ENCODE data around the gene TIMM29. TPM values are rescaled to one million over a fixed set of nuclear protein-coding genes. Genes with fewer than 3 reads are reported as not detected.
"Not testable (repeated sequence)": the region's sequence is repeated elsewhere in the genome, so short reads cannot be mapped to it uniquely, and the experiment has no call there.

TIMM29 gene
- total and polyA plus RNA-seq, 2 experiments from 2014 or later: 20.3 to 57.5 TPM

- in situ Hi-C loops (cut with MboI): no loop called here
- H3K9ac ChIP-seq: peak overlapping the region; percentile 93
- H3K9me2 ChIP-seq (ENCODE audit: insufficient read depth): no peaks in the 10 kb centered on the region
- no peaks in the 10 kb centered on the region for H4K20me1 ChIP-seq (ENCODE audit: insufficient read depth)
- no peaks in the 10 kb centered on the region for H3K9me3 ChIP-seq (ENCODE audit: low read depth)
- peaks cover 7% of the 10 kb centered on the region; the same call in 1 of the 2 replicates for H3K36me3 ChIP-seq (ENCODE audit: low read depth)
- H3K4me3 ChIP-seq: peak overlapping the region; percentile 88
- TF ChIP-seq EZH2phosphoT487 (IDR thresholded peaks at IDR 0.05; ENCODE audit: insufficient read depth, low read depth): no peak
- no peak for TF ChIP-seq EZH2 (IDR thresholded peaks at IDR 0.05; ENCODE audit: insufficient read depth, poor library complexity, severe bottlenecking)
- H3K4me1 ChIP-seq (ENCODE audit: insufficient read depth): peaks cover 5% of the 10 kb centered on the region; the same call in 1 of the 2 replicates
- H3K27me3 ChIP-seq (replicated peaks; ENCODE audit: insufficient read depth): no peaks in the 10 kb centered on the region
- peak overlapping the region; percentile 50 for H3K27ac ChIP-seq
- 4 to 9% methylated on average over 20 to 46 of the region's 47 CpGs for WGBS, 2 experiments (ENCODE audit: low coverage in 1 of 2, low lambda C conversion rate in 2 of 2, missing lambda C conversion rate in 2 of 2)
- peaks cover 67% of the 10 kb centered on the region for H3K79me2 ChIP-seq (ENCODE audit: insufficient read depth)
- peak overlapping the region; percentile 85 for H2AFZ ChIP-seq
- peak; percentile 65 for DNase-seq
- H3K4me2 ChIP-seq (ENCODE audit: unreplicated experiment): peak overlapping the region; percentile 89
- no peaks in the 10 kb centered on the region for H3F3A ChIP-seq (ENCODE audit: insufficient read depth)
Observed at GRCh38 chr19:10927730-10928562, 665 bp upstream of the TIMM29 start.

- DNase-seq: peak; percentile 25
- Histone ChIP-seq H3K9me2 (ENCODE audit: insufficient read depth) (no peaks in the 10 kb centered on the region), H3K36me3 (ENCODE audit: low read depth) (peaks cover 7% of the 10 kb centered on the region; the same call in 1 of the 2 replicates), H3K27me3 (replicated peaks; ENCODE audit: insufficient read depth) (no peaks in the 10 kb centered on the region), H2AFZ (peak overlapping the region; percentile 85; the same call in 1 of the 2 replicates), H3K9ac (peak overlapping the region; percentile 93), H3K79me2 (ENCODE audit: insufficient read depth) (peaks cover 71% of the 10 kb centered on the region), H4K20me1 (ENCODE audit: insufficient read depth) (no peaks in the 10 kb centered on the region), H3K27ac (peak overlapping the region; percentile 50), H3F3A (ENCODE audit: insufficient read depth) (no peaks in the 10 kb centered on the region), H3K9me3 (ENCODE audit: low read depth) (no peaks in the 10 kb centered on the region), H3K4me3 (peak overlapping the region; percentile 88), H3K4me1 (ENCODE audit: insufficient read depth) (peaks cover 5% of the 10 kb centered on the region; the same call in 1 of the 2 replicates), H3K4me2 (ENCODE audit: unreplicated experiment) (peak overlapping the region; percentile 82)
- WGBS, 2 experiments (ENCODE audit: low coverage in 1 of 2, low lambda C conversion rate in 2 of 2, missing lambda C conversion rate in 2 of 2): 5 to 6% methylated on average over 27 of the region's 27 CpGs
- in situ Hi-C loops (cut with MboI): no loop called here
- TF ChIP-seq EZH2 (IDR thresholded peaks at IDR 0.05; ENCODE audit: insufficient read depth, poor library complexity, severe bottlenecking): no peak
- no peak for TF ChIP-seq EZH2phosphoT487 (IDR thresholded peaks at IDR 0.05; ENCODE audit: insufficient read depth, low read depth)
Observed at GRCh38 chr19:10929402-10929794, 787 bp downstream of the TIMM29 start.

GRCh38 chr19:10935371-10936059, 6.9 kb downstream of the TIMM29 start:
- Histone ChIP-seq H3K4me1 (ENCODE audit: insufficient read depth) (no peaks in the 10 kb centered on the region), H3K9ac (no peak overlapping the region), H4K20me1 (ENCODE audit: insufficient read depth) (no peaks in the 10 kb centered on the region), H3K9me2 (ENCODE audit: insufficient read depth) (no peaks in the 10 kb centered on the region), H3K9me3 (ENCODE audit: low read depth) (no peaks in the 10 kb centered on the region), H3K27me3 (replicated peaks; ENCODE audit: insufficient read depth) (no peaks in the 10 kb centered on the region), H3K79me2 (ENCODE audit: insufficient read depth) (peaks cover 34% of the 10 kb centered on the region), H3K4me2 (ENCODE audit: unreplicated experiment) (no peak overlapping the region), H3K4me3 (no peak overlapping the region), H3K36me3 (ENCODE audit: low read depth) (peaks cover 7% of the 10 kb centered on the region; the same call in 1 of the 2 replicates), H3K27ac (no peak overlapping the region), H2AFZ (no peak overlapping the region), H3F3A (ENCODE audit: insufficient read depth) (no peaks in the 10 kb centered on the region)
- in situ Hi-C loops (cut with MboI): no loop called here
- 82 to 88% methylated on average over 9 of the region's 9 CpGs for WGBS, 2 experiments (ENCODE audit: low coverage in 1 of 2, low lambda C conversion rate in 2 of 2, missing lambda C conversion rate in 2 of 2)
- no peak for TF ChIP-seq EZH2phosphoT487 (IDR thresholded peaks at IDR 0.05; ENCODE audit: insufficient read depth, low read depth)
- no peak for DNase-seq

GRCh38 chr19:10936661-10937084, 8.1 kb downstream of the TIMM29 start:
- H3K4me3 ChIP-seq: peak overlapping the region; percentile 45; the same call in 1 of the 2 replicates
- 2 to 5% methylated on average over 11 of the region's 11 CpGs for WGBS, 2 experiments (ENCODE audit: low coverage in 1 of 2, low lambda C conversion rate in 2 of 2, missing lambda C conversion rate in 2 of 2)
- in situ Hi-C loops (cut with MboI): no loop called here

GRCh38 chr19:10941649-10942048, 13.0 kb downstream of the TIMM29 start:
- H3K27me3 ChIP-seq (replicated peaks; ENCODE audit: insufficient read depth); H3K27ac ChIP-seq; DNase-seq; H2AFZ ChIP-seq; H3K9ac ChIP-seq; H3F3A ChIP-seq (ENCODE audit: insufficient read depth); H3K4me2 ChIP-seq (ENCODE audit: unreplicated experiment); in situ Hi-C loops (cut with MboI); H3K9me3 ChIP-seq (ENCODE audit: low read depth); H3K4me1 ChIP-seq (ENCODE audit: insufficient read depth); H3K79me2 ChIP-seq (ENCODE audit: insufficient read depth); H3K4me3 ChIP-seq; H3K36me3 ChIP-seq (ENCODE audit: low read depth); H3K9me2 ChIP-seq (ENCODE audit: insufficient read depth); H4K20me1 ChIP-seq (ENCODE audit: insufficient read depth): not testable (repeated sequence)
- 73 to 81% methylated on average over 14 of the region's 14 CpGs for WGBS, 2 experiments (ENCODE audit: low coverage in 1 of 2, low lambda C conversion rate in 2 of 2, missing lambda C conversion rate in 2 of 2)

More at GRCh38 chr19:10936661-10937084, 8.1 kb downstream of the TIMM29 start:
- no peaks in the 10 kb centered on the region for H3K4me1 ChIP-seq (ENCODE audit: insufficient read depth)
- H3K9ac ChIP-seq: peak overlapping the region; percentile 25; the same call in 1 of the 2 replicates
- H3K4me2 ChIP-seq (ENCODE audit: unreplicated experiment): peak overlapping the region; percentile 68
- H4K20me1 ChIP-seq (ENCODE audit: insufficient read depth): no peaks in the 10 kb centered on the region
- H3F3A ChIP-seq (ENCODE audit: insufficient read depth): no peaks in the 10 kb centered on the region
- peak overlapping the region; percentile 75 for H2AFZ ChIP-seq
- no peaks in the 10 kb centered on the region for H3K9me2 ChIP-seq (ENCODE audit: insufficient read depth)
- TF ChIP-seq EZH2 (IDR thresholded peaks at IDR 0.05; ENCODE audit: insufficient read depth, poor library complexity, severe bottlenecking): no peak
- no peak for TF ChIP-seq EZH2phosphoT487 (IDR thresholded peaks at IDR 0.05; ENCODE audit: insufficient read depth, low read depth)
- no peaks in the 10 kb centered on the region for H3K27me3 ChIP-seq (replicated peaks; ENCODE audit: insufficient read depth)
- no peaks in the 10 kb centered on the region for H3K9me3 ChIP-seq (ENCODE audit: low read depth)
- H3K36me3 ChIP-seq (ENCODE audit: low read depth): 0 out of 2 replicates have a peak, but pooled peaks cover under 1% of the 10 kb centered on the region
- peak; percentile 90 for DNase-seq
- H3K79me2 ChIP-seq (ENCODE audit: insufficient read depth): peaks cover 23% of the 10 kb centered on the region
- H3K27ac ChIP-seq: no peak overlapping the region

- in situ Hi-C loops (cut with MboI); H3K36me3 ChIP-seq (ENCODE audit: low read depth); DNase-seq: not testable (repeated sequence)
Observed at GRCh38 chr19:10943412-10943811, 14.8 kb downstream of the TIMM29 start.

More at GRCh38 chr19:10943412-10943811, 14.8 kb downstream of the TIMM29 start:
- not testable (repeated sequence) for H3K9me2 ChIP-seq (ENCODE audit: insufficient read depth); H3K27ac ChIP-seq; H2AFZ ChIP-seq; H3K4me2 ChIP-seq (ENCODE audit: unreplicated experiment); H3K79me2 ChIP-seq (ENCODE audit: insufficient read depth); H4K20me1 ChIP-seq (ENCODE audit: insufficient read depth); H3F3A ChIP-seq (ENCODE audit: insufficient read depth); H3K9ac ChIP-seq; H3K27me3 ChIP-seq (replicated peaks; ENCODE audit: insufficient read depth); H3K4me1 ChIP-seq (ENCODE audit: insufficient read depth); H3K9me3 ChIP-seq (ENCODE audit: low read depth); H3K4me3 ChIP-seq
- 81 to 89% methylated on average over 4 of the region's 4 CpGs for WGBS, 2 experiments (ENCODE audit: low coverage in 1 of 2, low lambda C conversion rate in 2 of 2, missing lambda C conversion rate in 2 of 2)

All from GM23248 (cell line).